ENCODE results near the gene PYCARD.
"Not testable (repeated sequence)": the region's sequence is repeated elsewhere in the genome, so short reads cannot be mapped to it uniquely, and the experiment has no call there.

Gene PYCARD

GRCh38 chr16:31202414-31203375 is at the start of gene PYCARD:
TSS of gene PYCARD (minus strand) at chr16:31202760. CDS start at chr16:31202690, 70 bp downstream.
- peaks cover 75% of the 10 kb centered on the region for H3K4me1 Mint-ChIP-seq (ENCODE audit: low read depth)
- H3K4me3 Mint-ChIP-seq = peak within 1 kb of the TSS; percentile 87
- H3K27me3 Mint-ChIP-seq = peaks cover 8% of the 10 kb centered on the region
- peaks cover 44% of the 10 kb centered on the region for H3K36me3 Mint-ChIP-seq (ENCODE audit: low read depth)
- H3K27ac Mint-ChIP-seq = peak within 1 kb of the TSS; percentile 84
- intact Hi-C loops (cut with micrococcal nuclease) = loop anchor here (2.0 to 10.0 kb wide), 2 partner anchors 58 to 242 kb away; partner anchors contain the start of gene ZNF843
- no peaks in the 10 kb centered on the region for H3K9me3 Mint-ChIP-seq

- no peaks in the 10 kb centered on the region for H3K27me3 Mint-ChIP-seq
- no peaks in the 10 kb centered on the region for H3K36me3 Mint-ChIP-seq (ENCODE audit: low read depth)
- H3K4me3 Mint-ChIP-seq = no peak overlapping the region
- H3K9me3 Mint-ChIP-seq = no peaks in the 10 kb centered on the region
- H3K27ac Mint-ChIP-seq = no peak overlapping the region
- peaks cover 72% of the 10 kb centered on the region for H3K4me1 Mint-ChIP-seq (ENCODE audit: low read depth)
- intact Hi-C loops (cut with micrococcal nuclease) = no loop called here
Observed at GRCh38 chr16:31251435-31251834, 48.9 kb upstream of the PYCARD start.

- no peaks in the 10 kb centered on the region for H3K9me3 Mint-ChIP-seq
- intact Hi-C loops (cut with micrococcal nuclease) = no loop called here
- H3K36me3 Mint-ChIP-seq (ENCODE audit: low read depth) = no peaks in the 10 kb centered on the region
- no peaks in the 10 kb centered on the region for H3K27me3 Mint-ChIP-seq
- H3K4me3 Mint-ChIP-seq = no peak overlapping the region
- H3K4me1 Mint-ChIP-seq (ENCODE audit: low read depth) = peaks cover 70% of the 10 kb centered on the region
- no peak overlapping the region for H3K27ac Mint-ChIP-seq
Observed at GRCh38 chr16:31250782-31251384, 48.3 kb upstream of the PYCARD start.

GRCh38 chr16:31248344-31248743 is 45.8 kb upstream of the PYCARD start:
- Mint-ChIP-seq H3K4me3 (no peak overlapping the region), H3K9me3 (no peaks in the 10 kb centered on the region)

GRCh38 chr16:31246296-31246695 is 43.7 kb upstream of the PYCARD start:
- no peaks in the 10 kb centered on the region for H3K9me3 Mint-ChIP-seq
- H3K4me3 Mint-ChIP-seq = no peak overlapping the region
- peaks cover 65% of the 10 kb centered on the region for H3K4me1 Mint-ChIP-seq (ENCODE audit: low read depth)
- intact Hi-C loops (cut with micrococcal nuclease) = no loop called here
- no peaks in the 10 kb centered on the region for H3K27me3 Mint-ChIP-seq
- H3K27ac Mint-ChIP-seq = no peak overlapping the region
- H3K36me3 Mint-ChIP-seq (ENCODE audit: low read depth) = no peaks in the 10 kb centered on the region

More at GRCh38 chr16:31248344-31248743, 45.8 kb upstream of the PYCARD start:
- Mint-ChIP-seq H3K27ac (no peak overlapping the region), H3K36me3 (ENCODE audit: low read depth) (no peaks in the 10 kb centered on the region), H3K27me3 (no peaks in the 10 kb centered on the region), H3K4me1 (ENCODE audit: low read depth) (peaks cover 68% of the 10 kb centered on the region)
- intact Hi-C loops (cut with micrococcal nuclease) = no loop called here

GRCh38 chr16:31245598-31245997 is 43.0 kb upstream of the PYCARD start:
- H3K36me3 Mint-ChIP-seq (ENCODE audit: low read depth); H3K27me3 Mint-ChIP-seq; intact Hi-C loops (cut with micrococcal nuclease); H3K4me3 Mint-ChIP-seq; H3K9me3 Mint-ChIP-seq: not testable (repeated sequence)
- Mint-ChIP-seq H3K27ac (peak overlapping the region; percentile 61), H3K4me1 (ENCODE audit: low read depth) (peaks cover 65% of the 10 kb centered on the region)

- H3K4me3 Mint-ChIP-seq = peak overlapping the region; percentile 23
- intact Hi-C loops (cut with micrococcal nuclease) = no loop called here
Observed at GRCh38 chr16:31243734-31244670, 41.4 kb upstream of the PYCARD start.

GRCh38 chr16:31242206-31242605 is 39.6 kb upstream of the PYCARD start:
- no peaks in the 10 kb centered on the region for H3K9me3 Mint-ChIP-seq
- intact Hi-C loops (cut with micrococcal nuclease) = no loop called here
- H3K27ac Mint-ChIP-seq = peak overlapping the region; percentile 68
- H3K36me3 Mint-ChIP-seq (ENCODE audit: low read depth) = no peaks in the 10 kb centered on the region
- H3K27me3 Mint-ChIP-seq = no peaks in the 10 kb centered on the region
- H3K4me3 Mint-ChIP-seq = no peak overlapping the region
- peaks cover 47% of the 10 kb centered on the region for H3K4me1 Mint-ChIP-seq (ENCODE audit: low read depth)

More at GRCh38 chr16:31243734-31244670, 41.4 kb upstream of the PYCARD start:
- H3K27me3 Mint-ChIP-seq = no peaks in the 10 kb centered on the region
- H3K9me3 Mint-ChIP-seq = no peaks in the 10 kb centered on the region
- peak overlapping the region; percentile 61 for H3K27ac Mint-ChIP-seq
- H3K36me3 Mint-ChIP-seq (ENCODE audit: low read depth) = no peaks in the 10 kb centered on the region
- peaks cover 64% of the 10 kb centered on the region for H3K4me1 Mint-ChIP-seq (ENCODE audit: low read depth)

- H3K4me3 Mint-ChIP-seq = no peak overlapping the region
- H3K9me3 Mint-ChIP-seq = peaks cover 12% of the 10 kb centered on the region
Observed at GRCh38 chr16:31238041-31238440, 35.5 kb upstream of the PYCARD start.

GRCh38 chr16:31229501-31229900 is 26.9 kb upstream of the PYCARD start:
- peaks cover 26% of the 10 kb centered on the region for H3K4me1 Mint-ChIP-seq (ENCODE audit: low read depth)
- no peak overlapping the region for H3K4me3 Mint-ChIP-seq
- peak overlapping the region; percentile 2 for H3K27ac Mint-ChIP-seq
- peaks cover 4% of the 10 kb centered on the region for H3K9me3 Mint-ChIP-seq
- H3K27me3 Mint-ChIP-seq = peaks cover 7% of the 10 kb centered on the region
- no peaks in the 10 kb centered on the region for H3K36me3 Mint-ChIP-seq (ENCODE audit: low read depth)
- intact Hi-C loops (cut with micrococcal nuclease) = no loop called here

More at GRCh38 chr16:31238041-31238440, 35.5 kb upstream of the PYCARD start:
- H3K4me1 Mint-ChIP-seq (ENCODE audit: low read depth) = peaks cover 27% of the 10 kb centered on the region
- no peaks in the 10 kb centered on the region for H3K27me3 Mint-ChIP-seq
- intact Hi-C loops (cut with micrococcal nuclease) = no loop called here
- H3K36me3 Mint-ChIP-seq (ENCODE audit: low read depth) = no peaks in the 10 kb centered on the region
- H3K27ac Mint-ChIP-seq = no peak overlapping the region

- Mint-ChIP-seq H3K27ac (no peak overlapping the region), H3K36me3 (ENCODE audit: low read depth) (no peaks in the 10 kb centered on the region), H3K27me3 (peaks cover 7% of the 10 kb centered on the region), H3K4me3 (no peak overlapping the region), H3K9me3 (no peaks in the 10 kb centered on the region), H3K4me1 (ENCODE audit: low read depth) (peaks cover 26% of the 10 kb centered on the region)
- intact Hi-C loops (cut with micrococcal nuclease) = no loop called here
Observed at GRCh38 chr16:31228206-31228605, 25.6 kb upstream of the PYCARD start.

GRCh38 chr16:31225193-31225592 is 22.6 kb upstream of the PYCARD start:
- no peak overlapping the region for H3K27ac Mint-ChIP-seq
- no peak overlapping the region for H3K4me3 Mint-ChIP-seq
- peaks cover 39% of the 10 kb centered on the region for H3K4me1 Mint-ChIP-seq (ENCODE audit: low read depth)
- intact Hi-C loops (cut with micrococcal nuclease) = no loop called here
- peaks cover 23% of the 10 kb centered on the region for H3K27me3 Mint-ChIP-seq
- no peaks in the 10 kb centered on the region for H3K9me3 Mint-ChIP-seq
- no peaks in the 10 kb centered on the region for H3K36me3 Mint-ChIP-seq (ENCODE audit: low read depth)

GRCh38 chr16:31224092-31224955 is 21.8 kb upstream of the PYCARD start:
- intact Hi-C loops (cut with micrococcal nuclease) = no loop called here
- Mint-ChIP-seq H3K36me3 (ENCODE audit: low read depth) (no peaks in the 10 kb centered on the region), H3K9me3 (no peaks in the 10 kb centered on the region), H3K27ac (no peak overlapping the region), H3K4me1 (ENCODE audit: low read depth) (peaks cover 31% of the 10 kb centered on the region), H3K27me3 (peaks cover 23% of the 10 kb centered on the region), H3K4me3 (no peak overlapping the region)

Measured in dendritic cell treated with granulocyte-macrophage colony-stimulating factor and Interleukin-4, amounts not matched to agents 40 ng/mL and 50 ng/mL, for 4 days (primary cell).